A673 (cell line): ENCODE results near the gene IQCH. TPM values are rescaled to one million over a fixed set of nuclear protein-coding genes. Genes with fewer than 3 reads are reported as not detected.
A peak's percentile ranks its signal among the peaks of the same experiment; 100 is the strongest.

Experiments
- BruUV-seq: library from RNA; stranded (reverse); fragments of 400-500 nt; replicated peaks from 2 replicates; lab custom pipeline; 2021; lab: Mats Ljungman, UMichigan
- CTCF ChIA-PET: fragments of 300-600 bp; sonication (Branson Sonifier 250); formaldehyde crosslinking; loops from one replicate; lab custom pipeline; 2022; ENCODE audit warnings: antibody characterized with exemption; lab: Charles Lee
- POLR2A ChIA-PET: fragments of 300-600 bp; sonication (Branson Sonifier 250); formaldehyde crosslinking; loops from one replicate; lab custom pipeline; 2022; ENCODE audit warnings: antibody characterized with exemption; ENCODE audit not compliant: low non-redundant PET; lab: Charles Lee
- DNase-seq: peaks from one replicate; pipeline ENCODE4 v3.0.0-alpha.2; 2015; ENCODE audit warnings: low spot score
- H3K27ac ChIP-seq: fragments of 200-600 bp; sonication (generic); 2 replicates; pipeline ENCODE4 v1.5.1; 2016; ENCODE audit warnings: mixed run types, low read depth, mild to moderate bottlenecking, mixed read lengths, antibody characterized with exemption, low read length; ENCODE audit not compliant: poor library complexity, severe bottlenecking
- H3K27me3 ChIP-seq: fragments of 200-600 bp; sonication (generic); replicated peaks from 2 replicates; pipeline ENCODE4 v1.6.1; 2017; ENCODE audit warnings: mixed run types, low read depth, mild to moderate bottlenecking, mixed read lengths, antibody characterized with exemption, low read length; ENCODE audit not compliant: insufficient read depth, poor library complexity
- H3K36me3 ChIP-seq: fragments of 200-600 bp; sonication (generic); 2 replicates; pipeline ENCODE4 v1.6.1; 2016; ENCODE audit warnings: mixed run types, mild to moderate bottlenecking, mixed read lengths, antibody characterized with exemption, low read length; ENCODE audit not compliant: insufficient read depth, poor library complexity, severe bottlenecking
- H3K4me1 ChIP-seq: fragments of 200-600 bp; sonication (generic); 2 replicates; pipeline ENCODE4 v1.6.1; 2017; ENCODE audit warnings: mixed run types, mild to moderate bottlenecking, mixed read lengths, antibody characterized with exemption, low read length; ENCODE audit not compliant: insufficient read depth, poor library complexity, severe bottlenecking
- H3K4me3 ChIP-seq: fragments of 200-600 bp; sonication (generic); 2 replicates; pipeline ENCODE4 v1.5.1; 2016; ENCODE audit warnings: low read depth, mixed run types, mild to moderate bottlenecking, mixed read lengths, low read length; ENCODE audit not compliant: poor library complexity, severe bottlenecking
- H3K9me3 ChIP-seq: fragments of 200-600 bp; sonication (generic); 2 replicates; pipeline ENCODE4 v1.6.1; 2016; ENCODE audit warnings: mixed run types, low read depth, mild to moderate bottlenecking, mixed read lengths, antibody characterized with exemption, low read length; ENCODE audit not compliant: poor library complexity, severe bottlenecking
- EZH2 ChIP-seq: fragments of 200-600 bp; sonication (generic); IDR thresholded peaks from 2 replicates; pipeline ENCODE4 v1.6.1; 2017; ENCODE audit warnings: borderline replicate concordance, low read depth, mild to moderate bottlenecking, mixed read lengths, antibody characterized with exemption, low read length; ENCODE audit not compliant: poor library complexity, severe bottlenecking
- intact Hi-C: fragments of 100-400 bp; cut with micrococcal nuclease; formaldehyde crosslinking; loops from one replicate; pipeline ENCODE4 v1.10.0; 2022; ENCODE audit not compliant: unreplicated experiment
- total RNA-seq: library from RNA; stranded (reverse); gene quantifications from 2 replicates; pipeline ENCODE4 v1.2.3, GENCODE V29; 2021
- TF ChIP-seq, protein P1 (sequence below): fragments of 300-800, 200-600 bp; sonication (generic); conservative IDR thresholded peaks from 2 replicates; pipeline ENCODE4 v1.5.1; 2017; ENCODE audit warnings: low read depth, mild to moderate bottlenecking, antibody characterized with exemption, low read length, moderate library complexity, mixed read lengths

Gene IQCH
- total RNA-seq, 1 experiment from 2014 or later = 1.7 TPM

DNA sequence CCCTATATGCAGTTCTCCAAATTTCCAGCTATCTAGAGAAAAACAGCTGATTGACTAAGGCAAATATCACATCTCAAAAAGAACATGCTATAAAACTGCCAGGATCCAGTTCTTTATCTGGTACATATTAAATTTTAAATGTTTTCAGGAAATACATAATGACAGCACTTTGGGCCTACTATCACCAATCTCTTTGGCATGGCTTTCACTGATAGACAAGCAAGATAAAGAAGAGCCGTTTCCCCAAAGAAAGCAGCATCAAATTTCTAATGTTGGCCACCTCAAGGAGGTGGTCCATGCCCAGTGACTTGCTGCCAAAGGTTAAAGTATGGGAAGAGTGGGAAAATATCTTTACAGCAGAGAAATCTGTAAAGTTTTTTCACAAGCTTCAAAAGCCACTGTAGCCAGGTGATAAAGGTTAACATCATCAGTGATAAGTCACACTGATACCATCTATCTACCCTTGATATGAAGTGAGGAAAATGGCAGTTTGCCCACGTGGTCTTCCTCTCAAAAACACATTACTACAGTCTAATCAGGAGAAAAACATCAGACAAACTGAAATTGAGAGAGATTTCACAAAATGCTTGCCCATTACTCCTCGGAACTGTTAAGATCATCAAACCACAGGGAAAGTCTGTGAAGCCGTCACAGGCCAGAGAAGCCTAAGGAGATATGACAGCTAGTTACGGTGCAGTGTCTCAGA is 220.0 kb downstream of the IQCH start:
- CTCF ChIA-PET = no interaction called here
- peaks cover 8% of the 10 kb centered on the region for H3K4me1 ChIP-seq
- intact Hi-C loops = no loop called here
- H3K9me3 ChIP-seq = no peaks in the 10 kb centered on the region
- POLR2A ChIA-PET = no interaction called here
- H3K27ac ChIP-seq = no peak overlapping the region
- no TSS peak for BruUV-seq
- H3K4me3 ChIP-seq = no peak overlapping the region
- no peaks in the 10 kb centered on the region for H3K27me3 ChIP-seq
- DNase-seq = no peak
- no peaks in the 10 kb centered on the region for H3K36me3 ChIP-seq
- TF ChIP-seq EZH2 = no peak
- TF ChIP-seq, protein P1, sequence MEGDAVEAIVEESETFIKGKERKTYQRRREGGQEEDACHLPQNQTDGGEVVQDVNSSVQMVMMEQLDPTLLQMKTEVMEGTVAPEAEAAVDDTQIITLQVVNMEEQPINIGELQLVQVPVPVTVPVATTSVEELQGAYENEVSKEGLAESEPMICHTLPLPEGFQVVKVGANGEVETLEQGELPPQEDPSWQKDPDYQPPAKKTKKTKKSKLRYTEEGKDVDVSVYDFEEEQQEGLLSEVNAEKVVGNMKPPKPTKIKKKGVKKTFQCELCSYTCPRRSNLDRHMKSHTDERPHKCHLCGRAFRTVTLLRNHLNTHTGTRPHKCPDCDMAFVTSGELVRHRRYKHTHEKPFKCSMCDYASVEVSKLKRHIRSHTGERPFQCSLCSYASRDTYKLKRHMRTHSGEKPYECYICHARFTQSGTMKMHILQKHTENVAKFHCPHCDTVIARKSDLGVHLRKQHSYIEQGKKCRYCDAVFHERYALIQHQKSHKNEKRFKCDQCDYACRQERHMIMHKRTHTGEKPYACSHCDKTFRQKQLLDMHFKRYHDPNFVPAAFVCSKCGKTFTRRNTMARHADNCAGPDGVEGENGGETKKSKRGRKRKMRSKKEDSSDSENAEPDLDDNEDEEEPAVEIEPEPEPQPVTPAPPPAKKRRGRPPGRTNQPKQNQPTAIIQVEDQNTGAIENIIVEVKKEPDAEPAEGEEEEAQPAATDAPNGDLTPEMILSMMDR = no peak

DNA sequence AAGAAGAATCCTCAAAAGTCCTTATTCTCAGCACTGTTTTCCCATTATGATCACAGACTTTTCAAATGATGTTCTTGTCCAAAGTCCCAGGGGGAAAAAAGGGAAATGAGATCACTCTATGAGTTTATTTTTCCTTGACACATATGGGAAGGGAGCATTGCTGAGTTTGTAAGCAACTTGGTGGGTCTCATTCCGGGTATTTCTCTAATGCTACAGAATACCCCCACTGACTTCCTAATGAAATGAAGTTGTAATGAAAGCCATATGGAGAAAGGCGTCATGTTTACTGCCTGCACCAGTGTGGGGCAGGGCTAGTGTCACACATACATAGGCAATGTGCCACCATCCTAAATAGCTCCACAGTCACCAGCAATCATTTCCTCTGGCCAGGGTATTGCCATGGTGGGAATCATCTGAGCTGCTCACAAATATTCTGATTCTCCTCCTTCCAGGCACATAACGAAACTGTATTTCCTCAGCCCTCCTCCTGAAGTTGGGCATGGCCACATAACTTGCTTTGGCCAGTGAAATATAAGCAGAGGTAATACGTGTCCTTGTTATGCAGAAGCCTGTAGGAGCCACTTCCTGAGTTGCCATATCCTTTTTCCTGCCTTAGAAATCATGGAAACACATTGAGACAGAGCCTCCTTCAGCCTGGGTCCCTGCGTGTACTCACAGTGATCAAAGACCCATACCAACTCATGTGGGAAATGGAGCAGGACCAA is 225.4 kb downstream of the IQCH start:
- H3K27ac ChIP-seq = peak overlapping the region; percentile 60
- CTCF ChIA-PET = interaction anchor here (0.5 kb wide), 1 partner anchor 112 kb away, joined by 7 read pairs; no protein-coding TSS in a partner anchor
- intact Hi-C loops = no loop called here

DNA sequence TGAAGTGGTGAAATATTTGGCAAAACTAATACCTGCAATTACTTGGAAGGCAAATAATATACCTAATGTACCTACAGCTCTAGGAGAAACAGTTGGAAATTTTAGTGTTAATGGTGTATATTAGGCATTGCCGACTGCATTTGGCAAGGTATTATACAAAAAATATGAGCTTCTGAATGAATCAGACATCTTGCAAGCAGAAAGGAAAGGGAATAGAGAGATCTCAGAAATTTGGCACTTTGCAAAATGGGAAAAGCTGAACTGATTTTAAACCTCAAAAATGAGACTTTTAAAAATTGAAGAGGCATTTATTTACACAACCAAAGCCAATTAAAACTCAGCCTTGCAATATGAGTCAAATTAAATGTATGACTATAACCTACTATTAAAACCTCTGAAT is 226.2 kb downstream of the IQCH start:
- no peak overlapping the region for H3K4me3 ChIP-seq
- POLR2A ChIA-PET = no interaction called here
- peaks cover 20% of the 10 kb centered on the region for H3K4me1 ChIP-seq
- no peaks in the 10 kb centered on the region for H3K27me3 ChIP-seq
- BruUV-seq = no TSS peak
- H3K36me3 ChIP-seq = no peaks in the 10 kb centered on the region
- H3K27ac ChIP-seq = no peak overlapping the region
- H3K9me3 ChIP-seq = no peaks in the 10 kb centered on the region
- CTCF ChIA-PET = no interaction called here
- intact Hi-C loops = no loop called here
- no peak for TF ChIP-seq EZH2
- TF ChIP-seq, protein P1 = no peak
- DNase-seq = no peak

More for the DNA sequence above, 225.4 kb downstream of the IQCH start:
- Histone ChIP-seq H3K4me1 (peaks cover 20% of the 10 kb centered on the region), H3K4me3 (no peak overlapping the region), H3K9me3 (no peaks in the 10 kb centered on the region), H3K36me3 (no peaks in the 10 kb centered on the region), H3K27me3 (no peaks in the 10 kb centered on the region)
- peak; percentile 95 for DNase-seq
- TF ChIP-seq, protein P1 = no peak
- TF ChIP-seq EZH2 = no peak
- POLR2A ChIA-PET = no interaction called here
- BruUV-seq = no TSS peak
